OCI-LY7 (cell line): ENCODE results near the gene CLCN4. TPM values are rescaled to one million over a fixed set of nuclear protein-coding genes. Genes with fewer than 3 reads are reported as not detected.

Experiments
- BruUV-seq: library from RNA; stranded (reverse); fragments of 400-500 nt; replicated peaks from 2 replicates; lab custom pipeline; 2021; lab: Mats Ljungman, UMichigan
- CTCF ChIA-PET: fragments of 300-600 bp; sonication (Branson Sonifier 250); formaldehyde crosslinking; loops from one replicate; lab custom pipeline; 2022; ENCODE audit warnings: antibody characterized with exemption; ENCODE audit not compliant: unreplicated experiment; lab: Charles Lee
- POLR2A ChIA-PET: fragments of 300-600 bp; sonication (Branson Sonifier 250); formaldehyde crosslinking; loops from one replicate; lab custom pipeline; 2022; ENCODE audit warnings: antibody characterized with exemption; lab: Charles Lee
- DNase-seq: peaks from one replicate; pipeline ENCODE4 v3.0.0-alpha.2; 2015; ENCODE audit warnings: low spot score
- H2AFZ ChIP-seq: fragments of 200-600 bp; sonication (generic), shearing (Covaris generic); 2 replicates; pipeline ENCODE4 v1.6.1; 2014; ENCODE audit warnings: mild to moderate bottlenecking, antibody characterized with exemption, low read length, moderate library complexity
- H3K27ac ChIP-seq: fragments of 200-600 bp; sonication (generic); 2 replicates; pipeline ENCODE4 v1.5.1; 2014; ENCODE audit warnings: mixed run types, low read depth, mild to moderate bottlenecking, moderate library complexity, low read length, inconsistent platforms; ENCODE audit not compliant: poor library complexity, severe bottlenecking
- H3K36me3 ChIP-seq: fragments of 200-600 bp; sonication (generic); 2 replicates; pipeline ENCODE4 v1.6.1; 2014; ENCODE audit warnings: mild to moderate bottlenecking, antibody characterized with exemption, low read length, moderate library complexity, mixed read lengths; ENCODE audit not compliant: insufficient read depth
- H3K4me1 ChIP-seq: fragments of 200-600 bp; sonication (generic); 2 replicates; pipeline ENCODE4 v1.5.1; 2014; ENCODE audit warnings: mild to moderate bottlenecking, low read length; ENCODE audit not compliant: insufficient read depth, poor library complexity, severe bottlenecking
- H3K4me2 ChIP-seq: fragments of 200-600 bp; sonication (generic); 2 replicates; pipeline ENCODE4 v1.6.1; 2014; ENCODE audit warnings: mild to moderate bottlenecking, low read length
- H3K4me3 ChIP-seq: fragments of 200-600 bp; sonication (generic); 2 replicates; pipeline ENCODE4 v1.5.1; 2014; ENCODE audit warnings: mild to moderate bottlenecking, low read depth, low read length; ENCODE audit not compliant: poor library complexity, severe bottlenecking
- H3K79me2 ChIP-seq: fragments of 200-600 bp; sonication (generic); 2 replicates; pipeline ENCODE4 v1.6.1; 2016; ENCODE audit warnings: low read depth, mild to moderate bottlenecking, low read length, moderate library complexity, mixed read lengths; ENCODE audit not compliant: insufficient read depth
- H3K9me2 ChIP-seq: fragments of 200-600 bp; sonication (generic); 2 replicates; pipeline ENCODE4 v1.6.1; 2016; ENCODE audit warnings: mild to moderate bottlenecking, low read length, mixed read lengths; ENCODE audit not compliant: insufficient read depth
- H3K9me3 ChIP-seq: fragments of 200-600 bp; sonication (generic); 2 replicates; pipeline ENCODE4 v1.6.1; 2014; ENCODE audit warnings: mild to moderate bottlenecking, mixed run types, low read length, mixed read lengths
- H4K20me1 ChIP-seq: fragments of 200-600 bp; sonication (generic); 2 replicates; pipeline ENCODE4 v1.6.1; 2014; ENCODE audit warnings: mild to moderate bottlenecking, antibody characterized with exemption, low read length, moderate library complexity, mixed read lengths; ENCODE audit not compliant: insufficient read depth
- CTCF ChIP-seq: fragments of 200-600 bp; sonication (generic); conservative IDR thresholded peaks from 2 replicates; pipeline ENCODE4 v1.5.1; 2014; ENCODE audit warnings: mild to moderate bottlenecking, antibody characterized with exemption, low read length, moderate library complexity, mixed read lengths
- EZH2phosphoT487 ChIP-seq: fragments of 200-600 bp; sonication (generic); IDR thresholded peaks from 2 replicates; pipeline ENCODE4 v1.6.1; 2018; ENCODE audit warnings: low read depth, borderline replicate concordance, mild to moderate bottlenecking, mixed run types, antibody characterized with exemption, low read length, moderate library complexity, mixed read lengths
- intact Hi-C: fragments of 100-400 bp; cut with micrococcal nuclease; formaldehyde crosslinking; loops from one replicate; pipeline ENCODE4 v1.10.0; 2022; ENCODE audit not compliant: unreplicated experiment
- total RNA-seq, 2 experiments: library from RNA; depleted of rRNA in 1 of 2; stranded (reverse); fragments of >200 nt in 1 of 2; shearing (Covaris generic) in 1 of 2; gene quantifications; 2 replicates each; pipeline ENCODE4 v1.2.3, GENCODE V29; 2014 to 2022

CLCN4 gene
- total RNA-seq, 2 experiments from 2014 or later = 7.8 to 9.7 TPM

GRCh38 chrX:10158279-10159144 lies 1.7 kb downstream of the CLCN4 start:
- Histone ChIP-seq H3K9me2 (no peaks in the 10 kb centered on the region), H3K9me3 (no peaks in the 10 kb centered on the region), H3K79me2 (peaks cover 12% of the 10 kb centered on the region; the same call in 1 of the 2 replicates), H2AFZ (peak overlapping the region; percentile 80), H4K20me1 (no peaks in the 10 kb centered on the region; the same call in 1 of the 2 replicates), H3K27ac (peak overlapping the region; percentile 86), H3K4me3 (peak overlapping the region; percentile 74), H3K4me2 (peak overlapping the region; percentile 93), H3K36me3 (no peaks in the 10 kb centered on the region; the same call in 1 of the 2 replicates), H3K4me1 (peaks cover 32% of the 10 kb centered on the region)
- POLR2A ChIA-PET = no interaction called here
- intact Hi-C loops = no loop called here
- TF ChIP-seq EZH2phosphoT487 (no peak), CTCF (no peak)
- DNase-seq = peak; percentile 68
- BruUV-seq = no TSS peak
- CTCF ChIA-PET = no interaction called here

- ChIA-PET POLR2A (no interaction called here), CTCF (no interaction called here)
- H4K20me1 ChIP-seq = no peaks in the 10 kb centered on the region; the same call in 1 of the 2 replicates
- H3K4me2 ChIP-seq = peak overlapping the region; percentile 93
- peaks cover 12% of the 10 kb centered on the region; the same call in 1 of the 2 replicates for H3K79me2 ChIP-seq
- peak overlapping the region; percentile 80; the same call in 1 of the 2 replicates for H2AFZ ChIP-seq
- DNase-seq = no peak
- intact Hi-C loops = no loop called here
- BruUV-seq = no TSS peak
- TF ChIP-seq CTCF (no peak), EZH2phosphoT487 (no peak)
- H3K4me3 ChIP-seq = peak overlapping the region; percentile 74
- peaks cover 32% of the 10 kb centered on the region for H3K4me1 ChIP-seq
- H3K36me3 ChIP-seq = no peaks in the 10 kb centered on the region; the same call in 1 of the 2 replicates
- no peak overlapping the region for H3K27ac ChIP-seq
- no peaks in the 10 kb centered on the region for H3K9me2 ChIP-seq
- no peaks in the 10 kb centered on the region for H3K9me3 ChIP-seq
Measured at GRCh38 chrX:10159145-10159468, 2.3 kb downstream of the CLCN4 start.

- CTCF ChIA-PET = no interaction called here
- Histone ChIP-seq H3K9me2 (no peaks in the 10 kb centered on the region), H3K36me3 (no peaks in the 10 kb centered on the region; the same call in 1 of the 2 replicates), H3K27ac (no peak overlapping the region), H3K4me1 (peaks cover 26% of the 10 kb centered on the region), H3K79me2 (peaks cover 12% of the 10 kb centered on the region; the same call in 1 of the 2 replicates), H2AFZ (no peak overlapping the region), H3K4me2 (no peak overlapping the region), H4K20me1 (no peaks in the 10 kb centered on the region; the same call in 1 of the 2 replicates), H3K4me3 (no peak overlapping the region), H3K9me3 (no peaks in the 10 kb centered on the region)
- POLR2A ChIA-PET = interaction anchor here (0.5 kb wide), 1 partner anchor 62 kb away, joined by 3 read pairs; no protein-coding TSS in a partner anchor
- intact Hi-C loops = no loop called here
- DNase-seq = no peak
- no peak for TF ChIP-seq CTCF
- no peak for TF ChIP-seq EZH2phosphoT487
- BruUV-seq = no TSS peak
Measured at GRCh38 chrX:10160211-10160610, 3.4 kb downstream of the CLCN4 start.
